ENCODE data around the gene CPT2. TPM values are rescaled to one million over a fixed set of nuclear protein-coding genes. Genes with fewer than 3 reads are reported as not detected.
"Not testable (repeated sequence)": the region's sequence is repeated elsewhere in the genome, so short reads cannot be mapped to it uniquely, and the experiment has no call there.

The CPT2 gene
- total and polyA plus RNA-seq, 5 donors from 2014 or later = 11.6 to 35.3 (median 32.2) TPM

DNA sequence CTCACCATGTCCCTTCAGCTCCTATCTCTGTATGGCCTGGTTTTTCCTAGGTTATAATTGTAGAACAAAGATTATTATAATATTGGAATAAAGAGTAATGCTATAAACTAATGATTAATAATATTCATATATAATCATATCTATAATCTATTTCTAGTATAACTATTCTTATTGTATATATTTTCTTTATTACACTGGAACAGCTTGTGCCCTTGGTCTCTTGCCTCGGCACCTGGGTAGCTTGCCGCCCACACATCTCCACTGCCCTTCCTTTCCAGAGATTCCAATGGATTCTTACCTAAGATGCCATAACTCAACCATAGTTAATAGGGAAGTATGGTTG lies 10.7 kb upstream of the CPT2 start:
- DNase-seq; H3K9me3 ChIP-seq (ENCODE audit: control insufficient read depth in 2 of 2, low read length in 2 of 2); H3K4me3 ChIP-seq (ENCODE audit: low read depth, low read length); H3K27ac ChIP-seq (ENCODE audit: insufficient read depth, low read length, poor library complexity, severe bottlenecking); H3K36me3 ChIP-seq (ENCODE audit: control insufficient read depth, insufficient read depth, low read length); H3K27me3 Mint-ChIP-seq; H3K4me3 Mint-ChIP-seq; H3K4me1 Mint-ChIP-seq; H3K4me1 ChIP-seq (ENCODE audit: control insufficient read depth, insufficient read depth, low read length, poor library complexity, severe bottlenecking); ATAC-seq (ENCODE audit: low read depth in 2 of 2); H3K9me3 Mint-ChIP-seq; H3K36me3 Mint-ChIP-seq; H3K27ac Mint-ChIP-seq: not testable (repeated sequence)
- peaks cover 16% of the 10 kb centered on the region for H3K27me3 ChIP-seq (ENCODE audit: control insufficient read depth, insufficient read depth, low read length)

DNA sequence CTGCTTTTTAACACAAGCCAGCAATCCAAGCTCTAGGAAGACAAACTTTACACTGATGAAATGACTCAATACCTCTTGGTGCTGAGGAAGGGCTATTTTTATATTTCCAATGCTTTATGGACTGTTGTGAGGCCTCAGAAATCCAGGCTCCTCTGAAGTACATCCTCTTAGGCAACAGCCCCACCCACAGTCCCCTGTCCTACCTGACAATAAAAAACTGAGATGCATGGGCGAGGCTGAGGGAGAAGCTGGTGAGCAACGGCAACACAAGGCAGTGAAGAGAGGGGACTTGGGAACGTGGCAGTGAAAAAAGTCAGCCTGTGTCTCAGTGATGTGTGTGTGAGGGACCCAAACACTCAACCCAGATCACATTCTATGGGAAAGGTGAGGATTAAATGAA lies 10.1 kb upstream of the CPT2 start:
- peaks cover 15% of the 10 kb centered on the region for H3K27me3 ChIP-seq (ENCODE audit: control insufficient read depth, insufficient read depth, low read length)
- H3K36me3 ChIP-seq (ENCODE audit: control insufficient read depth, insufficient read depth, low read length) = no peaks in the 10 kb centered on the region
- H3K9me3 ChIP-seq (ENCODE audit: control insufficient read depth in 2 of 2, low read length in 2 of 2) = no peaks in the 10 kb centered on the region
- Mint-ChIP-seq H3K36me3 (no peaks in the 10 kb centered on the region), H3K9me3 (no peaks in the 10 kb centered on the region), H3K27ac (no peak overlapping the region), H3K4me3 (no peak overlapping the region), H3K4me1 (no peaks in the 10 kb centered on the region), H3K27me3 (peaks cover 7% of the 10 kb centered on the region)
- ATAC-seq (ENCODE audit: low read depth in 2 of 2) (no peak), DNase-seq (no peak)
- H3K27ac ChIP-seq (ENCODE audit: insufficient read depth, low read length, poor library complexity, severe bottlenecking) = no peak overlapping the region
- H3K4me1 ChIP-seq (ENCODE audit: control insufficient read depth, insufficient read depth, low read length, poor library complexity, severe bottlenecking) = no peaks in the 10 kb centered on the region
- H3K4me3 ChIP-seq (ENCODE audit: low read depth, low read length) = no peak overlapping the region

DNA sequence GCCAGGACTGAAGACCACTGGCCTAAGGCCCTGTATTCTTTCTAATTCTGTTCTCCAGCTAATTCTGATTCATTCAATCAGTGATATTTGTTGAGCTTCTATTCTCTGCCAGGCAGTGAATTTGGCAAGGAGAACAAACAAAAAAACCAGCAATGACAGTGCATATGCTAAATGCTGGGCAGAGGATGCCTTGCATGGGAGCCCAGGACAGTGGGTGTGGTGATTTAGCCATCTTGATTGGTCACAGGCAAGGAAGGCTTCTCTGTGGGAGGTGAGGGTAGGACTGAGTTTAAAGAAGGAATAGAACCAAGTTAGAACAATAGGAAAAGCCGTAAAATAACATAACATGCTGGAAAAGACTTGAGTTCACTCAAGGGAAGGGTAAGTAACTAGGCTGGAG lies 9.2 kb upstream of the CPT2 start:
- no peak overlapping the region for H3K4me3 Mint-ChIP-seq
- peaks cover 15% of the 10 kb centered on the region for H3K27me3 ChIP-seq (ENCODE audit: control insufficient read depth, insufficient read depth, low read length)
- H3K27ac Mint-ChIP-seq = no peak overlapping the region
- H3K27ac ChIP-seq (ENCODE audit: insufficient read depth, low read length, poor library complexity, severe bottlenecking) = no peak overlapping the region
- no peak for DNase-seq
- no peak for ATAC-seq (ENCODE audit: low read depth in 2 of 2)
- no peaks in the 10 kb centered on the region for H3K36me3 Mint-ChIP-seq
- H3K4me1 Mint-ChIP-seq = no peaks in the 10 kb centered on the region
- no peaks in the 10 kb centered on the region for H3K9me3 ChIP-seq (ENCODE audit: control insufficient read depth in 2 of 2, low read length in 2 of 2)
- no peaks in the 10 kb centered on the region for H3K36me3 ChIP-seq (ENCODE audit: control insufficient read depth, insufficient read depth, low read length)
- H3K27me3 Mint-ChIP-seq = peaks cover 7% of the 10 kb centered on the region
- H3K9me3 Mint-ChIP-seq = no peaks in the 10 kb centered on the region
- H3K4me1 ChIP-seq (ENCODE audit: control insufficient read depth, insufficient read depth, low read length, poor library complexity, severe bottlenecking) = no peaks in the 10 kb centered on the region
- H3K4me3 ChIP-seq (ENCODE audit: low read depth, low read length) = no peak overlapping the region

DNA sequence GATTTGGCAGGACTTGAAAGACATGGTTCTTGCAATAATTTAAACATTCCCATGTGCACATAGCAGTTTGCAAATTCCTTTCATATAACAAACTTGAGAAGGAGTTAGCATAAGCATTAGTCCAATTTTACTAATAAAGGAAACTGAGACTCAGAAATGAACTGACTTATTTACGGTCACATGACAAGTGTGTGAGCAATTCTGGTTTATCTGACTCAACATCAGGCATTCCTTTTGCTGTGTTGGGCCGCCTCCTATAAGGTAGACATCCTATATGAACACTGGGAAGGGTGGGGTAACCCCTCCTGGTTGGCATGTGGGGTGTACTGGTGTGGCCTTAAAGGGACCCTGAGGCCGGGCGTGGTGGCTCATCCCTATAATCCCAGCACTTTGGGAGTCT lies 8.5 kb upstream of the CPT2 start:
- H3K9me3 Mint-ChIP-seq = no peaks in the 10 kb centered on the region
- H3K4me3 ChIP-seq (ENCODE audit: low read depth, low read length) = no peak overlapping the region
- no peak overlapping the region for H3K27ac Mint-ChIP-seq
- no peak for ATAC-seq (ENCODE audit: low read depth in 2 of 2)
- H3K36me3 Mint-ChIP-seq = no peaks in the 10 kb centered on the region
- H3K4me1 Mint-ChIP-seq = no peaks in the 10 kb centered on the region
- no peaks in the 10 kb centered on the region for H3K36me3 ChIP-seq (ENCODE audit: control insufficient read depth, insufficient read depth, low read length)
- H3K9me3 ChIP-seq (ENCODE audit: control insufficient read depth in 2 of 2, low read length in 2 of 2) = no peaks in the 10 kb centered on the region
- peaks cover 15% of the 10 kb centered on the region for H3K27me3 ChIP-seq (ENCODE audit: control insufficient read depth, insufficient read depth, low read length)
- H3K4me3 Mint-ChIP-seq = no peak overlapping the region
- no peak overlapping the region for H3K27ac ChIP-seq (ENCODE audit: insufficient read depth, low read length, poor library complexity, severe bottlenecking)
- DNase-seq = no peak
- H3K4me1 ChIP-seq (ENCODE audit: control insufficient read depth, insufficient read depth, low read length, poor library complexity, severe bottlenecking) = no peaks in the 10 kb centered on the region
- H3K27me3 Mint-ChIP-seq = peaks cover 7% of the 10 kb centered on the region

DNA sequence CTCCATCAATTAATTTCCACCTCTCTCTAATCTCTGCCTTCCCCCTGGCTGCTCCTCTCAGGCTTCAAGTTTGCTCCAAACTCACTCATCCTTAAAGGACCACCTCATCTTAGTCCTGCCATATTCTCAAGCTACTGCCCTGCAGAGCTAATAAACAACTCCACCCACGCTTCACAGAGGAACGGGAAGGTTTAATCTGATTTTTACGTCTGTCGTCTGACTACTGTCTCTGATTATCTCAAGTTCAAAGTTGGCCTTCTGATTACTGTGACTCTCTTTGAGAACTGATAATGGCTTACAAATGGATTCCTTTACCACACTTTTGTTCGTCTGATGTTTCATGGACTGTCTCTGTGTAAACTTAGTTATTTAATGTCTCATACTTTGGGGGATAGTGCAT lies 7.6 kb upstream of the CPT2 start:
- no peak overlapping the region for H3K27ac Mint-ChIP-seq

DNA sequence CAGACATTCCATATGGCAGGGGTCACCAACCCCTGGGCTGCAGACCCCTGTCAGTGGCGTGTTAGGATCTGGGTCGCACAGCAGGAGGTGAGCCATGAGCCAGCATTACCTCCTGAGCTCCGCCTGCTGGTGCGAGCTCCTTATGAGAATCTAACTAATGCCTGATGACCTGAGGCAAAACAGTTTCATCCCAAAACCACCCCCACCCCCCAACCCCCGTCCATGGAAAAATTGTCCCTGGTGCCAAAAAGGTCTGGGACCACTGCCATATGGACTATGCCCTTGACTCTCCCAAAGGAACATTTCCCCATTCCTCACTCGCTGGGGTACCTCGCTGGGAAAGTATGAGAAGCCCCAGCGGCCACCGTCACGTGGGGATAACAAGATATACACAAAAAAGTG lies 6.4 kb upstream of the CPT2 start:
- Histone ChIP-seq H3K4me3 (ENCODE audit: low read depth, low read length) (no peak overlapping the region), H3K9me3 (ENCODE audit: control insufficient read depth in 2 of 2, low read length in 2 of 2) (no peaks in the 10 kb centered on the region), H3K27me3 (ENCODE audit: control insufficient read depth, insufficient read depth, low read length) (peaks cover 12% of the 10 kb centered on the region), H3K36me3 (ENCODE audit: control insufficient read depth, insufficient read depth, low read length) (no peaks in the 10 kb centered on the region), H3K4me1 (ENCODE audit: control insufficient read depth, insufficient read depth, low read length, poor library complexity, severe bottlenecking) (no peaks in the 10 kb centered on the region), H3K27ac (ENCODE audit: insufficient read depth, low read length, poor library complexity, severe bottlenecking) (no peak overlapping the region)
- H3K27me3 Mint-ChIP-seq = peaks cover 7% of the 10 kb centered on the region
- ATAC-seq (ENCODE audit: low read depth in 2 of 2) = no peak
- H3K36me3 Mint-ChIP-seq = no peaks in the 10 kb centered on the region
- no peaks in the 10 kb centered on the region for H3K4me1 Mint-ChIP-seq
- H3K4me3 Mint-ChIP-seq = no peak overlapping the region
- DNase-seq = no peak
- H3K27ac Mint-ChIP-seq = no peak overlapping the region
- no peaks in the 10 kb centered on the region for H3K9me3 Mint-ChIP-seq

More for the DNA sequence above, 7.6 kb upstream of the CPT2 start:
- H3K9me3 ChIP-seq (ENCODE audit: control insufficient read depth in 2 of 2, low read length in 2 of 2) = no peaks in the 10 kb centered on the region
- no peaks in the 10 kb centered on the region for H3K9me3 Mint-ChIP-seq
- no peak overlapping the region for H3K27ac ChIP-seq (ENCODE audit: insufficient read depth, low read length, poor library complexity, severe bottlenecking)
- no peaks in the 10 kb centered on the region for H3K36me3 Mint-ChIP-seq
- H3K27me3 ChIP-seq (ENCODE audit: control insufficient read depth, insufficient read depth, low read length) = peaks cover 15% of the 10 kb centered on the region
- H3K4me3 Mint-ChIP-seq = no peak overlapping the region
- no peaks in the 10 kb centered on the region for H3K4me1 ChIP-seq (ENCODE audit: control insufficient read depth, insufficient read depth, low read length, poor library complexity, severe bottlenecking)
- no peaks in the 10 kb centered on the region for H3K4me1 Mint-ChIP-seq
- DNase-seq (no peak), ATAC-seq (ENCODE audit: low read depth in 2 of 2) (no peak)
- H3K36me3 ChIP-seq (ENCODE audit: control insufficient read depth, insufficient read depth, low read length) = no peaks in the 10 kb centered on the region
- peaks cover 7% of the 10 kb centered on the region for H3K27me3 Mint-ChIP-seq
- no peak overlapping the region for H3K4me3 ChIP-seq (ENCODE audit: low read depth, low read length)

DNA sequence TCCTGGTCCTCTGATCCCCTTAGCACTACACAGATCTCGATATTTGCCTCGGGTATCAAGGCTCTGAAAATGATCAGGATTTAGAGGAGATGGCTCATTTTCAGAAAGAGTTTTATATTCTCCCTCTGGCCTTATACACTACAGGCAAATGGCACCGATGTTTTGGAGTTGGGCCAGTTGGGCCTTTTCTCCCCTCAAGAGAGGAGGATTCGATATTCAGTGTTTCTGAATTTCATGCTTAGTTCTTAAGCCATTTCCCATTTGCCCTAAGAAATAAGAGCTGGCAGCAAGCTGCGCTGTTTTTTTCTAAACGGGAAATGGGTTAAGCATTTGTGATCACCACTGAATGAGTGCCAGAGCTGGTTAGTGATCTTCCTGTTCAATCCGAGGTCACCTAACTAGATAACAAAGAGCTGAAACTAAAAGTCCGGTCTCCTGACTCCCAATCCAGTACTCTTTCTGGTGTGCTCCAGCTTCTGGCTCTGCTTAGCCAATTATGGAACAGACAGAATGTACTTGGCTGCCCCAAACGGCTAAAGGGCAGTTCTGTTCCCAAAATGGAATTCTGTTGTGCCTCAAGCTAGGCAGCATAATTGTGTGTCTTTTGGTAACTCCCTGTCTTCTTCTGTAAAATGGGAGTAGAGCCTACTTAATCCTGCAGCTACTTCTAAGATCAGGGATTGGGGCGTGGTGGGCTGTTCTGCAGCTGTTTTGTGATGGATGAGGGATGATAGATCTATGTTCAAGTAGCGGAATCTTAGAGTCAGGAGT lies 1.2 kb upstream of the CPT2 start:
- H3K9me3 Mint-ChIP-seq = no peaks in the 10 kb centered on the region
- H3K27me3 ChIP-seq (ENCODE audit: control insufficient read depth, insufficient read depth, low read length) = no peaks in the 10 kb centered on the region

DNA sequence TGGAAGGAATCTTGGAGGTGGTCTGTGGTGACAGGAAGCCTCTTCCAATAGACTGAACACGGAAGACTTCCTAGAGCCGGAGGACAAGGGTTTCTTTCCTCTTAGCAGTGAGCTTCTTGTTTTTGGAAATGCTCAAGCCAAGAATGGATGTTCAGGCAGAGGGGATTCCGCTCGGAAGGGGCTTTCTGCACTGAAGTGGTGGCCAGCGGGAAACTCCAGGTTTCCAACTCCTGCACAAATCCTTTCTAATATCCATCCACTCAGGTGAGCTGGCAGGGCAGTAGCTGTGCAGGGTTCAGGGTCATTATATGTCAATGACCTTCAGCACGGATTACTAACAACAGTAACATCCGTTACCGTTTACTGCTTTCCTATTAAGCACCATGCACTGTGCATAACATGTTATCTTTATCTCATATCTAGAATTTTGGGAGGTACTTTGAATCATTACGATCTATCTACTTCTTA lies 573 bp upstream of the CPT2 start:
- Histone ChIP-seq H3K27ac (ENCODE audit: insufficient read depth, low read length, poor library complexity, severe bottlenecking) (peak overlapping the region; percentile 94), H3K4me1 (ENCODE audit: control insufficient read depth, insufficient read depth, low read length, poor library complexity, severe bottlenecking) (peaks cover 26% of the 10 kb centered on the region), H3K27me3 (ENCODE audit: control insufficient read depth, insufficient read depth, low read length) (no peaks in the 10 kb centered on the region), H3K9me3 (ENCODE audit: control insufficient read depth in 2 of 2, low read length in 2 of 2) (no peaks in the 10 kb centered on the region), H3K36me3 (ENCODE audit: control insufficient read depth, insufficient read depth, low read length) (peaks cover 6% of the 10 kb centered on the region), H3K4me3 (ENCODE audit: low read depth, low read length) (peak overlapping the region; percentile 79)
- DNase-seq = no peak
- Mint-ChIP-seq H3K27ac (peak overlapping the region; percentile 70 to 100 (median 100)), H3K27me3 (no peaks in the 10 kb centered on the region), H3K4me3 (peak overlapping the region; percentile 85 to 98 (median 98)), H3K9me3 (no peaks in the 10 kb centered on the region), H3K36me3 (peaks cover 19% of the 10 kb centered on the region), H3K4me1 (peaks cover 18 to 48% (median 38%) of the 10 kb centered on the region in 4 donors)
- ATAC-seq (ENCODE audit: low read depth in 2 of 2) = peak; percentile 8 to 25

More for the DNA sequence above, 1.2 kb upstream of the CPT2 start:
- ATAC-seq (ENCODE audit: low read depth in 2 of 2) = no peak
- no peaks in the 10 kb centered on the region for H3K9me3 ChIP-seq (ENCODE audit: control insufficient read depth in 2 of 2, low read length in 2 of 2)
- H3K27ac ChIP-seq (ENCODE audit: insufficient read depth, low read length, poor library complexity, severe bottlenecking) = no peak overlapping the region
- no peak overlapping the region for H3K4me3 ChIP-seq (ENCODE audit: low read depth, low read length)
- Mint-ChIP-seq H3K4me3 (peak overlapping the region; percentile 84 to 98 (median 92)), H3K36me3 (peaks cover 13% of the 10 kb centered on the region), H3K27me3 (no peaks in the 10 kb centered on the region), H3K27ac (peak overlapping the region; percentile 56 to 100 (median 100)), H3K4me1 (peaks cover 18 to 42% (median 35%) of the 10 kb centered on the region in 4 donors)
- H3K36me3 ChIP-seq (ENCODE audit: control insufficient read depth, insufficient read depth, low read length) = no peaks in the 10 kb centered on the region
- DNase-seq = no peak
- H3K4me1 ChIP-seq (ENCODE audit: control insufficient read depth, insufficient read depth, low read length, poor library complexity, severe bottlenecking) = peaks cover 26% of the 10 kb centered on the region

Data from CD4-positive, CD25-positive, alpha-beta regulatory T cell (primary cell).